NCI-H226 (cell line): ENCODE data around the gene MYO1D.

ENCODE experiments used
- DNase-seq: peaks from one replicate; pipeline ENCODE4 v3.0.0-alpha.2; 2015

Gene MYO1D

DNA sequence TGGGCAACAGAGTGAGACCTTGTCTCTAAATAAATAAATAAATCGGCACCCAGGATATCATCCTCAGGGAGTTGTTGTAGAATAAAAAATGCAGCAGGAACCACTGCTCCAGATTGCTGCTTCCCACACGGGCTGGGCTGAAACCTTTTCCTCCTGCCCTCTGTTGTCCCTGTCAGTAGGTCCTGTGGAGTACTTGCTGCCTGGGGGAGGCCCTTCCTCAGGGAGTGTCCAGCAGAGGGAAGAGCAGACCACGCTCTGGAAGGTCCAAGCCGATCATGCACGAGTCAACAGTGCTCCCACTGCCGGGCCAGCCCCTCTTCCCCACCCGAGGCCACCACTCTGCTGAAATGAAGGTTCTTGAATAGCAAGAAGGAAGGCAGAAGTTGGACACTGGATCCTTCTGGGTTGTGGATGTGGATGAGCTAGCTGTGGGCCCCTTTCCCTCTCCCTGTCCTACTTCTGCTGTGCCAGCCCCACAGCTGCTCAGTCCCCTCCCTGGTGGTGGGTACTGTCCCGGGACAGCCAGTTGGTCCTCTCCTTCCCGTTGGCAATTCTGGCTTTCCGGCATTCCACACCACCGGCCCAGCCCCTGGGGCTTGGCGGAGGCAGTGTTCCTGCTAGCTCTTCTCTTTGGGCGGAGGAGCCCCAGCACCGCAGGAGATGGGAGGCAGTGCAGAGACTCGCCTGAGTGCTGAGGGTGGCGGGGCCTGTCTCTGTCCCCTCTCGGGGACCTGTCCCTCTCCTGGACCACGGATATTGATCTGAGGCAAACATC lies 379.3 kb downstream of the MYO1D start:
- no peak for DNase-seq

DNA sequence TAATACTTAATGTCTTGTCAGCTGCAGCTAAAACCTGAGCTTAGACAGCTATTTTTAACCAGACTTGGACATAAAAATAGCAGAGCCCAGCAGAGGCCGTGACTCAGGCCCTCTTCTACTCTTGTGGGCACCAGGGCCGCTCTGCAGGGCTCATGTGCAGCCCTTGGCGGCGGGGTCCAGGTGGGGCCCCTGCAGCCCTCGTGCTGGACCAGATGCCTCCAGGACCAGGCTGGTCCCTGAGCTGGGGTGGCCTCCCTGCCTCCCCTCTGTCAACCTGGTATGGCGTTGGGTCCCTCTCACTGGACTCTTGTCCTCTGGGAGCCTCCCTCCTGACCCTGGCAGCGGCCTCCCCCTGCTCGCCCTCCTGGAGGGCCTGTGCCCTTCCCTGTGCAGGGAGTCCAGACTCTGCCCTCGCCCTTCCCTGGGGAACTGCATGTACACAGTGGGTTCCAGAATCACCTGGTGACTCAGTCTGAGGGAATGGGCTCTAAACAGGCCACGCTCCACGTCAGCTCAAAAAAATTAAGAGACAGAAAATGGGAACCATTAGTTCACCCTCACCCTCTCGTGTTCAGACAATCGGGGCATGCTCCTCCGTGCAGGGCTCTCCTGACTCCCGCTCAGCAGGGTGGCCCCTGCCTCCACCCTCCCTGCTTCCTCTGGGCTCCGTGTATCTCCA lies 380.4 kb downstream of the MYO1D start:
- DNase-seq: peak; percentile 59

DNA sequence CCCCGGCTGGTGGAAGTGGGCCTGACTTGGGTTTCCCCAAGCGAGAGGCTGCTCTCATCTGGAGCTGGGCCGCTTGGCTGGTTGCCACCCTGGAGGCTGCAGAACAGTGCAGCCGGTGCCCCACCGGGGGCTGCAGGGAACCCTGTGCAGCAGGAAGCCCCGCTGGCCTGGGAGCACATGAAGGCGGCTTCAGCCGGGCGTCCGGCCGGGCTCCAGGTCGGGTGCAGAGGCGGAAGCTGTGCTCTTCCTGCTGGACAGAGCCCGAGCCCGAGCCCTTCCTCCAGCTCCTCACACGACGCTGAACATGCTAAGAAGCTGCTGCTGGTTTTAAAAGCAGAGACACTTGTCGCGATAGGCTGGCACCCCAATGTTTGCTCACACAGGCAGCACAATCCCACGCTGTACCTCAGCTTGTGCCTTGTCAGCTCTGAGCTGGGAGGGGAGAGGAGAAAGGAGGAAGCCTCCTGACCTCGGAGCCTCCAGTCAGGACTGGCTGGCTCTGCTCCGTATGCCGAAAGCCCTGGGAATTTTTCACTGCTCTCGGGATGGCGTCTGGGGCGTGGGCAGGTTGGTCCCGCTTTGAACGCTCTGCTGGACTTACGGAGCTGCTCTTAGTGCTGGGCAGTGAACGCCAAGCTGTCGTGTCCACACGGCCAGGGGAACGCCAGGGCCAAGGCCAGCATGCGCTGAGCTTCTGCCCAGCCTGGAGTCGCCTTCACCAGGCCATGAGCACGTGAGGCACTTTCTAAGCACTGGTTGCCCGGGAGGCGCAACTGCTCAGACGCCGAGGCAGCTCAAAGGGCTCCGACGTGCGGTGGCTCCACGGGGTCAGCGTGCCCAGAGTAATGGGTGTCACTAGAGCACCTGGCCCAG lies 381.3 kb downstream of the MYO1D start:
- no peak for DNase-seq

DNA sequence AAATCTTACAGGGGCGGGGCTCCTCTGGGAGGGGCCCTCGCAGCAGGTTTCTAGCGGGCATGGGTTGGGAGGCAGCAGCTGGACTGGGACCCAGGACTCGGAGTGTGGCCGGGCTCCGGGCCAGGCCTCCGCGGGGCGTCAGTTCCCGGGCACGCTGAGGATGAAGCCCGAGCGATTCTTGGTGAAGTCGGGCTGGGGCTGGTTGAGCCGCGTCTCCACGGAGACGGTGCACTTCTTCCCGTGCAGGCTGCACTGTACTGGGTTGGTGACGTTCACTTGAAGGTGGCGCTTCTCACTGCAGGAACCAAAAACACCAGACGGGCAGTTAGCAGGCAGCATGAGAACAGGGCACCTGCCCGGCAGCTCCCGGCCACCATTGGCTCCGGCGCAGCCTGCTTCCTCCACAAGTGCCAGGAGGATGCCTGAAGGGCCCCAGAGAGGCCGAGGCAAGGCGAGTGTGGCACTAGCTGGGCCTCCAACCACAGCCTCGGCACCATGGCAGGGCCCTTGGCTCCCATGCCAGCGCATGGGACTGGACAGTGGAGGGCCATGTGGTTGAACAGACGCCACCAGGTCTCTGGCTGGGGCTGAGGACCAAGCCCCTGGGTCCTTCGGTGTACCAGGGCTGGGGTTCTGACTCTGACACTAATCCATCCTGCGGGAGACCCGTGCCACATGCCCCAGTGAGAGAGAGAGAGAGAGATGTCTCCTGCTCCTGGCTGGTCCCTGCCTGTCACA lies 382.1 kb downstream of the MYO1D start:
- DNase-seq: no peak

DNA sequence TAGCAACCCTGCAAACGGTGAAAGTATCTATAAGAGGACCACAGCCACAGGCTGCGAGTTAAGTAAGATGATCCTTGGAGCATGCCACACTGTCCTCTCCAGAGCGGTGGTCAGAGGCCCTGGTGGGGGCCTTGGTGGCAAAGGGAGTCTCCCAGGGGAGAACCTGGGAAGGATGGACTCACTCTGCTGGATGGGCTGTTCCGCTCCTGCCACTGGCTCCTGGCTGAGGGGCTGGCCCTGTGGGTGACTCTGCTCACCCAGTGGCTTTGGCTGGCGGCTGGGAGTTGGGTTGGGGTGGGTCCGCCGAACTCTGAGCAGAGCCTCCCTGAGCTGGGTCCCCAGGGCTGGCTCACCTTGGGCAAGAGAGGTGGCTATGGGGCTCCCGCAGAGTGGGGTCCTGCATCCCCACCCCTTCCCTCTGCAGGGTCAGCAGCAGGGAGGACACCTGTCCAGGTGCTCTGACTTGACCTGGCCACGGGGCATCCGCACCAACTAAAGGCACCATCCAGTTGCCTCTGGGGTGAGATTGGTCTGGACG lies 382.9 kb downstream of the MYO1D start:
- DNase-seq: no peak

DNA sequence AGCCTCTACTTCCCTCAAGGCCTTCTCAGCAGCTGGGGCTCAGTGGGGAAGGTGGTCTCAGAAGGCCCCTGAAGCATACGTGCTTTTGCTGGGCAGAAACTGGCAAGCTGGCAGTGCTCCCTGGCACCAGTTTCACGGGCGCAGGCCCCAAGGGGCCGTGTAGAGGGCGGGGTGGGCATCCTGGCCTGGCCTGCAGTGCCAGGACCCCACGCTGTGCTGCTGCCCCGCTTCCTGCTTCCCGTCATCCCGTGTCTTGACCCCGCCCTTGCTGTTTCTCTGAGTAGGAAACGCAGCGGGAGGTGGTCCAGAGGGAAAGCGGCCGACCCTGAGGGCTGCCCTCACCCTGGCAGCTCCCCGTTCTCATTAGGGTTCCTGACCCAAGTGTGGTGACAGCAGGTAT lies 383.4 kb downstream of the MYO1D start:
- no peak for DNase-seq

DNA sequence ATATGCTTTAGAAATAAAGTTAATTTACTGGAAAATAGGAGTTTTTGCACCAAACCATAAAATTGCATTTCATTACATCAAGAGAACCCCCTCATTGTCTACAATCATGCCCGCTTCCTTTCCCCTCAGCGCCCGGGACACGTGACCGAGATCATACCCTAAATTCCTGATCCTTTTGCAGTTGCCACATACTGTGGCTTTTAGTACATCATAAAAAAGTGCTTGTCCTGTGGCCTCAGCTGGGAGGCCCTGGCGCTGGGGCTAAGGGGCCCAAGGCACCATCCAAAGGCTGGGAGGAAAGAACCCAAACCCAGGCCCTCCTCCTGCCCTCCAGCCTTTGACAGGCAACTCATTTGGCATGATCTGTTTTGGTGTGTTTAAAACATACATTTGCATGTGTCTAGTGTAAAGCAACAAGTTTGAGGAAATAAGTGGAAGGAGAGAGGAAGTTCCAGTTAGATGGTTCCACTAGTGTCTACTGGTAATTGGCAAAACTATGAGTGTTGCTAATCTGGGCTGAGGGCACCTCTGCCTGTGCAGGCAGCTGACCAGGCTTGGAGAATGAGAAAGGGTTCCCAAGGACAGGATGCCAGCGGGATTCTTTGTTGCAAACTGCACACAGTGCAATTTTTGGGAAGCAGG lies 384.2 kb downstream of the MYO1D start:
- DNase-seq: no peak

DNA sequence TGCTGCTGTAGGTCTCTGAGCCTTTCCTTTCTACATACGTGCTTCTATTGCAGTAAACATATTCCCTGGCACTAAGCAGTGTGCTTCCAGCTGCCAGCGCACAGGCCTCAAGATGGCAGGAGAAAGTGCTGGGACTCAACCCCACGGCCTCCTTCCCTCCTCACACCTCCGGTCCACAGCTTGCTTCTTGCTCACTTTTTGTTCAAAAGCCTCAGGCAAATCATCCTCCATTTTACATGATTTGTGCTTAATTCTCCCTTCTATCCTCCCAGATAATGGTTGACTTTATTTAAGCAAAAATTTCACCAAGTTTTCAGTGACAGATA lies 384.7 kb downstream of the MYO1D start:
- no peak for DNase-seq

DNA sequence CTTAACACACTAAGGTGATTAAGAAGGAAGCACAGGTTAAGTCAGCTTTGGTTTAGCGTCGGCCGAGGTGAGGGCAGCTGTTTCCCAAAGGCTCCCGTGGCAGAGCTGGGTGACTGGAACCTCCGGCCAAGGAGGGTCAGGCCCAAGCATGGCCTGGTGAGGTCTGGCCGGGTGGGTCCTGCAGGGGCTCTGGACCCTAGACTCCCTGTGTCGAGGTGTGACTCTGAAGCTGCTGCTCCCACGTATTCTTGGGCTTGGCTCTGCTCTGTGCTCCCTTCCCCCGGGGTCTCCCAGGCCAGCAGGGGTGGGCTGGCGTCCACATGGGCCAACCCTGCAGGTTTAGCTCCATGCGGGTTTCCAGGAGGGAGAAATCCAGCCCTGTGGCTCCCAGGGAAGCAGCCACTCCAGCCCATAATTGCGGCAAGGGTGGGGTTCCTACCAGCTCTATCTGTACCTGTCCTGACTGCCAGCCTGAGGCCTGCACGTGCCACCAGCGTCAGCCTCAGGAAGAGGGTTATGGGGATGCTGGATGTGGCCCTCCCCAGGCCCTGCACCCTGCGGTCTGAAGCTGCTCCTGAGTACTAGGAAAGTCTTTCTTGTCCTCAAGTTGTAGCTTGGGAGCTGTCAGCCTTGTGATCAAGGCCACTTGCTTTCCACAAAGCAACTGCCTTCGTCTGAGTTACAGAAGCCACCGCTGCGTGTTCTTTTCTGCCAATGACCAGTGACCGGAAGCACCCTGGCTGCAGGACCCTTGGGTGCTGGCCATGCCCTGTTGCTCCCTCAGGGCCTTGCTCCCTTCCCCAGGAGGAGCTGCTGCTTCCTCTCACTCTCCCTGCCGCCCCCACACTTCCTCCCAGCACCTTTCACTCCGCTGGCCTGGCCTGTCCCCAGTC lies 385.3 kb downstream of the MYO1D start:
- DNase-seq: no peak

DNA sequence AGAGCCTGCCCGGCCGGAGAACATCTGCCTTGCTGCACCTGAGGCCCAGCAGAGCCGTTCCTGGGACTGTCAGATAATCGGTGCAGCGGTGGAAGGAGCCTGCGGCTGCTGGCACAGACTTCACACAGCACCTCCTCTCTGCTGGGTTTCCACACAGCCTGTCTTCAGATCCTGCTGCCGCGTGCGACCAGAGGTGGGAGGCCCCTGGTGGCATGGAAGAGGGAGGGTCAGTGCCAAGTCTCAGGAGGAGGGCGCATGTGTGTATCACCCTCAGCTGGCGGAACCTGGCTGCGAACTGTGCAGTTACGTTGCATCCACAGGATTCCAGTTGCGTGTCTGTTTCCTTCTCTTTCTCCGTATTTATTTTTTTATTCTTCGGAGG lies 386.8 kb downstream of the MYO1D start:
- no peak for DNase-seq

DNA sequence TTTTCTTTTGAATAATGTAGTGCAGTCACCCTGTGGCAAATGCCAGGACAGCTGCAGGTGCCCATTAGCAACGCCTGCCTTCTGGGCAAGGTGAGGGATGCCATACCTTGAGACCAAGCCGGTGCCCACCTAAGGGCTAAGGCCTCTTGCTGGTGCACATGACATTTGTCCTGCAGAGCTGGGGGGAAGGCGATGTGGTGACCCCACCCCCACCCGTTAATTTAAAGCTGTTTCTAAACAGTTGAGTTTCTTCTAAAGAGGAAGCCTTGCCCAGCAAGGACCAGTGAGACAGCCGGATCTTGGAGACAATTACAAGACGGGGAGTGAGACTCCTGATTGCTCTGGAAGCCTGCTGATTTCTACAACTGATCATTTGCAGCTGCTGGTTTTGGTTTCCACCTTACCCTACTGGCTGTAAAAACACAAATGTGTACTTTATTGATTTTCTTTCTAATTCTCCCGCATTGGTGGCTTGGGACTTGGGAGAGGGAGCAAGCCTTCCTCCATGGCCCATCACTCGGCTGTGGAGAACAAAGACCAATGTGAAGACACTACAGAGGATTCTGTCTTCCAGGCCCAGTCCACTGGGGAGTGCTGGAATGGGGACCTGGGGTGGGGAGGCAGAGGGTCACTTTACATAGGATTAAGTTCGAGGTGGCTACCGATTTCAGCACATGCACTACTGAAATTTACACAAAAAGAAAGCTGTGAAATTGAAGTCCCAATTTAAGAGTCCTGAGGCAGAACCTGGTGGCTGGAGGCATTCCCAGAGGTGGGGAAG lies 387.4 kb downstream of the MYO1D start:
- no peak for DNase-seq

DNA sequence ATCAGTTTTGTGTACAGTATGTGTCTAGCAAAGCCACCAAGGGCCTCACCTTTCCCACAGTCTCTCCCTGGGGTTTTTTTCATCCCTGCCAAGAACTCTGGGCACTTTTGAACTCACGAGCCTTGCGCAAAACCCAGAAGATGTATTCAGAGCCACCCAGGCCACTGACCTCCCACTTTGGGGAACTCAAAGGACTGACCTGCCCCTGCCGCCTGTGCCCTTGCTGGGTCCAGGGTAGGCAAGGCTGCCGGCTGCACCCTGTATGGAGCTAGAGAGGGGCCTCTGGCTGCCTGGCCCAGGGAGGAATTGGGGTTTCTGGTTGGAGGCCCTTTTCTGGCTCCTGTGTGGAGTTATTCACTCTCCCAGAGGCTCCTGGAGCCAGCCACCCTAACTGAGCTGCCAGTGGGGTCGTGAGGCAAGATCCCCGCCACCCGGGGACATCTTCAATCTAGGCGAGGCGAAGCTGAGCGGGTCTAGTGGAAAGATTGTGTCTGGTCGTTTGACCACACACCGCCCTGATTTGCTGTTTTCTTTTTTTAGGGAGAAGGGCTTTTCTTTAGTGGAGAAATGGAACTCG lies 388.2 kb downstream of the MYO1D start:
- no peak for DNase-seq

DNA sequence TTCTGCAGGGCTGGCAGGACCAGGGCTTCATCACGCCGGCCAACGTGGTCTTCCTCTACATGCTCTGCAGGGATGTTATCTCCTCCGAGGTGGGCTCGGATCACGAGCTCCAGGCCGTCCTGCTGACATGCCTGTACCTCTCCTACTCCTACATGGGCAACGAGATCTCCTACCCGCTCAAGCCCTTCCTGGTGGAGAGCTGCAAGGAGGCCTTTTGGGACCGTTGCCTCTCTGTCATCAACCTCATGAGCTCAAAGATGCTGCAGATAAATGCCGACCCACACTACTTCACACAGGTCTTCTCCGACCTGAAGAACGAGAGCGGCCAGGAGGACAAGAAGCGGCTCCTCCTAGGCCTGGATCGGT lies 388.8 kb downstream of the MYO1D start:
- DNase-seq: no peak

DNA sequence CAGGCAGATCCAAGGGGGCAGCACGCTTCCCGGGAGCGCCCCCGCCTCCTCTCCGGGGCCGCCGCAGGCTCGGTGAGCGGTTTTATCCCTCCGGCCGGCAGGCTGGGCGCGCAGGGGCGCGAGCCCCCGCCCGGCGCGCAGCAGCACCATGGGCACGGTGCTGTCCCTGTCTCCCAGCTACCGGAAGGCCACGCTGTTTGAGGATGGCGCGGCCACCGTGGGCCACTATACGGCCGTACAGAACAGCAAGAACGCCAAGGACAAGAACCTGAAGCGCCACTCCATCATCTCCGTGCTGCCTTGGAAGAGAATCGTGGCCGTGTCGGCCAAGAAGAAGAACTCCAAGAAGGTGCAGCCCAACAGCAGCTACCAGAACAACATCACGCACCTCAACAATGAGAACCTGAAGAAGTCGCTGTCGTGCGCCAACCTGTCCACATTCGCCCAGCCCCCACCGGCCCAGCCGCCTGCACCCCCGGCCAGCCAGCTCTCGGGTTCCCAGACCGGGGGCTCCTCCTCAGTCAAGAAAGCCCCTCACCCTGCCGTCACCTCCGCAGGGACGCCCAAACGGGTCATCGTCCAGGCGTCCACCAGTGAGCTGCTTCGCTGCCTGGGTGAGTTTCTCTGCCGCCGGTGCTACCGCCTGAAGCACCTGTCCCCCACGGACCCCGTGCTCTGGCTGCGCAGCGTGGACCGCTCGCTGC lies 389.3 kb downstream of the MYO1D start:
- no peak for DNase-seq

DNA sequence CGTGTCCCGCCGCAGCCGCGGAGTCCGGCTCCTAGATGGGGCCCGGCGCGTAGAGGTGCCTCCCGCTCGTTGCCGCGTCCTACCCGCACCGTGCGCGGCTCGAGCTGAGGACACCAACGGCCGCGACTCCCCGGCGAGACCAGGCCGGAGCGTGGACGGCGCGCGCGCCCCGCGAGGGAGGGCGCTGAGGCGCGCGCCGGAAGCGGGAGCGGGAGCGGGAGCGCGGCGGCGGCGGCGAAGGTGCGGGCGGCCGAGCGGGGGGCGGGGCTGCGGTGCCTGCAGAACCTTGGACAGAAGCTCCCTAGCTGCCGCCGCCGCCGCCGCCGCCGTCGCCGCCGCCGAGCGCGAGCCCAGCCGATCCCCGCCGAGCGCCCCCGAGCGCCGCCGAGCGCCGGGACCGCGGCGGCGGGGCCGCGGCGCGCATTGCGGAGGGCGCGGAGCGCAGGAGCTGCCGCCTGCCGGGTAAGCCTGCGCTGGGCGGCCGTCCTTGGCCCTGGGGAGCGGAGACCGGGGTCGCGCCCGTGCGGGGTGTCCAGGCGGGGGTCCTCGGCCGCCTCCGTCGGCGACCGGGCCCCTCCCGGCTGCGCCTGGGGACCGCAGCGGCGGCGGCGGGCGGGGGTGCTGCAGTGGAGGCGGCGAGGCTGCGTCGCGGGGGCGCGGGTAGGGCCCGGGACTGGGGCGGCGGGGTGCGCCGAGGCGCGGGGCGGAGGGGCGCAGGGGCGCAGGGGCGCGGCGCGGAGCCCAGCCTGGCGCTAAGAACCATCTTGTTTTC lies 390.0 kb downstream of the MYO1D start, which contains the start of gene CDK5R1:
TSS of gene CDK5R1 (plus strand) at position 293 of the 772 bp plus-strand sequence. CDS start 628 bp downstream, outside the sequence.
- DNase-seq: peak; percentile 46

DNA sequence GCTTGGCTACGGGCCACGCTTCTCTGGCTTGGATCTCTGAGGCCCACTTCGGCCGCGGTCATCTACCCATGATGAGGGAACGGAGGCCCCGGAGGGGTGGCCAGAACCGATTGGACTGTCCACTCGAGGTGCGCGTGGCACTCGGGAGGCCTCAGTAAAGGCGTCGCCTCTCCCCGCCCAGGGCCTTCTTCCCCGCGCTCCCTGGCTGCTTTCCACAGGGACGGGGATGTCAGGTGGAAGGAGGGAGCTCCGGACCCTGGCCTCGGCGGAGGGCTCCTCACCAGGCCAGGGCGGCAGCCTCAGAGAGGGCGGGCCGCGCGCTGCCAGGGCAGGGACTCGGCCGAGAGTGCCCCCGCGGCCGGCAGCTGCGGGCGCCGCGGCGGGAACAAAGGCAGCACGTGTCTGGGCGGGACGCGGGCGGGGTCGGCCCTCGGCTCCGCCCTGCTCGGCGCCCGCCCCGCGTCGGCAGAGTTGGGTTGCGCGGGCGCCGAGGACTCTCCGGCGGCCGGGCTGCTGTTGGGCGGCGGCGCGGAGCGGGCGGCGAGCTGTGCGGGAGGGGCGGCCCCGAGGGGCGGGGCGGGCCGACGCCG lies 390.7 kb downstream of the MYO1D start:
- DNase-seq: peak; percentile 73

DNA sequence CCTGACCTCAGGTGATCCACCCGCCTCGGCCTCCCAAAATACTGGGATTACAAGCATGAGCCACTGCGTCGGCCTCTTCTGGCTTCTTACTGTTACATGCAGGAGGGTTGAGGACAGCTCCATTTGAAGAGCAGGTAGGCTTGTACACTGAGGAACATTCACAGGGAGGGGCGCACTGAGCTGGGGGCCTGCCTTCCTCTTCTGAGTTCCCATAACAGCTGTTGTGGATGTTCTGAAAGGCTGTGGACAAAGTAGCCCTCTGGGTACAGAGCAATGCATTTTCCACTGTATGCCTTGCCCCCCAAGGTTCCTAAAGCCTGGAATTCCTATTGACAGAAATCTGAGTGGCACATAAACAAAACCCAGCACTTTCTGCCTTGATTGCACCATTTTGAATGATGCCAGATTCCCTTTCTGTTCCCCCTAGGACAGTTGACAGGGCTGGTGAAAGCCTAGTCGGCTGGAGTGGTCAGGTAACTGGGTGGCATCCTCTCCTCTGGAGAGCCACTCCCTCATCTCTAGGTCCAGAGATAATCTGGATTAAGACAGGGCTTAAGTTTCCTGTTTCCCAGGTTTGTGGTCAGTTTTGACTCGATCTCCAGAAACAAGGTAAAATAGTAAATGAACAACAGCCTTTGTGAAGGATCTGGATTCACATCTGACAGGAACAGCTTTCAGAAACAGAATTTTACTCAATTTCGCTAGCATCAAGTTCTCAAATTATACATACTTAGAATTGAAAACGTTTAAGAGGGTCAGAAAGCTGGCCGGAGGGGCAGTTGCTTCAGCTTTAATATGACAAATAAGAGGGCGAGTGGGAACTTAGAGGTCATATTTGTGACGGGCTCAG lies 391.4 kb downstream of the MYO1D start:
- DNase-seq: no peak
